ENCODE results near the gene B4GALT3. TPM values are rescaled to one million over a fixed set of nuclear protein-coding genes. Genes with fewer than 3 reads are reported as not detected.
A peak's percentile ranks its signal among the peaks of the same experiment; 100 is the strongest.

Gene B4GALT3
- total and polyA plus RNA-seq, 12 donors, result 21.9 to 38.8 (median 29.8) TPM

DNA sequence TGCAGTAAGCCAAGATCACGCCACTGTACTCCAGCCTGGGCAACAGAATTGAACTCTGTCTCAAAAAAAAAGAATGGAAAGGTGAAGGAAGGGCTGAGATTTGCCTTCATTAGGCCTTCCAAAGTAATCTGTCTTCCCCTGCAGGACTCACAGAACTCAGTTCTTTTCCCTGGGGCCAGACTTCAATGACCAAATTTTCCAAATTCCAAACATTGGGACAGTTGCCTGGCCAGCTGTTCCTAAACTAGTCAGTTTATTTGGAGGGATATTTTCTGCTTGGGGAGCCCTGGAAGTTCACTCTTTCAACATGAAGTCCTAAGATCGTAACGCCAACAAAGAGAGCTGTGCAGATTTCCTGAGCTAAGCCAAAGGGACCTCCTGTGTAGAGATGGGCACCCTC, 39.4 kb downstream of the B4GALT3 start:
- no peaks in the 10 kb centered on the region for H3K27me3 ChIP-seq
- H3K4me3 ChIP-seq, result no peak overlapping the region
- intact Hi-C loops (cut with DNase I), result no loop called here
- no peak for TF ChIP-seq POLR2A (IDR thresholded peaks at IDR 0.05)
- TF ChIP-seq, protein P1, sequence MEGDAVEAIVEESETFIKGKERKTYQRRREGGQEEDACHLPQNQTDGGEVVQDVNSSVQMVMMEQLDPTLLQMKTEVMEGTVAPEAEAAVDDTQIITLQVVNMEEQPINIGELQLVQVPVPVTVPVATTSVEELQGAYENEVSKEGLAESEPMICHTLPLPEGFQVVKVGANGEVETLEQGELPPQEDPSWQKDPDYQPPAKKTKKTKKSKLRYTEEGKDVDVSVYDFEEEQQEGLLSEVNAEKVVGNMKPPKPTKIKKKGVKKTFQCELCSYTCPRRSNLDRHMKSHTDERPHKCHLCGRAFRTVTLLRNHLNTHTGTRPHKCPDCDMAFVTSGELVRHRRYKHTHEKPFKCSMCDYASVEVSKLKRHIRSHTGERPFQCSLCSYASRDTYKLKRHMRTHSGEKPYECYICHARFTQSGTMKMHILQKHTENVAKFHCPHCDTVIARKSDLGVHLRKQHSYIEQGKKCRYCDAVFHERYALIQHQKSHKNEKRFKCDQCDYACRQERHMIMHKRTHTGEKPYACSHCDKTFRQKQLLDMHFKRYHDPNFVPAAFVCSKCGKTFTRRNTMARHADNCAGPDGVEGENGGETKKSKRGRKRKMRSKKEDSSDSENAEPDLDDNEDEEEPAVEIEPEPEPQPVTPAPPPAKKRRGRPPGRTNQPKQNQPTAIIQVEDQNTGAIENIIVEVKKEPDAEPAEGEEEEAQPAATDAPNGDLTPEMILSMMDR (IDR thresholded peaks at IDR 0.05), result no peak
- H3K27ac ChIP-seq, result peak overlapping the region in 1 of 5 donors; percentile 1
- peaks cover 0 to 20% of the 10 kb centered on the region in 2 donors for H3K4me1 ChIP-seq (replicated peaks in 1 of 2)
- 76 to 85% (median 78%) methylated on average over 3 of the region's 3 CpGs for WGBS, 4 donors
- no peaks in the 10 kb centered on the region for H3K36me3 ChIP-seq (replicated peaks in 1 of 2)
- H3K9me3 ChIP-seq (replicated peaks in 1 of 3), result no peaks in the 10 kb centered on the region
- DNase-seq, result no peak

DNA sequence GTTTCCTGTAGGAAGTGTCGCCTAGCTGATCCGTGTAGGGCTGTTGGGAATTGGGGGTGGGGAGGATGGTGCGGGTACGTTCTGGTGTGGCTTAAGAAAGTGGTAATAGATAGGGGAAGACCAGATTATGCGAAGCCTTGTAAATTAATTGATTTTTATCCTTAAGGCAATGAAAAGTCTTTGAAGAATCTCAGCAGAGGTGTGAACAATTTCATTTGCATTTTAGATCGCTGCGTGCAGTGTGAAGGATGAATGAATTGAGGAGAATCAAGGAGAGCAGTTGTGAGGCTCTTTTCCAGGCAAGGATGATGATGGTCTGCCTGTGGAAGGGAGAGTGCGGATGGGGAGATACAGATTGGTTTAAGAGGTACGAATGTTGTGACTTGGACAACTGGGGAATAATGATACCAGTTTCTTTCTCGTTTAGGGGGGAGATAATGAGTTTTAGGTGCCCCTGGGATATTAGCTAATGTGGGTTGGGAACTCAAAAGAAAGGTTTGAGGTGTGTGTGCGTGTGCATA, 44.0 kb downstream of the B4GALT3 start:
- intact Hi-C loops (cut with DNase I), result no loop called here
- no peaks in the 10 kb centered on the region for H3K27me3 ChIP-seq
- peak overlapping the region; percentile 71 to 99 (median 97) for H3K27ac ChIP-seq
- TF ChIP-seq, protein P1 (IDR thresholded peaks at IDR 0.05), result no peak
- no peak for TF ChIP-seq POLR2A (IDR thresholded peaks at IDR 0.05)
- no peaks in the 10 kb centered on the region for H3K9me3 ChIP-seq (replicated peaks in 1 of 3)
- H3K4me3 ChIP-seq, result peak overlapping the region; percentile 7 to 91 (median 76)
- DNase-seq, result no peak
- H3K36me3 ChIP-seq (replicated peaks in 1 of 2), result peaks cover 0 to 17% of the 10 kb centered on the region in 2 donors
- 4 to 5% (median 5%) methylated on average over 11 of the region's 11 CpGs for WGBS, 4 donors
- H3K4me1 ChIP-seq (replicated peaks in 1 of 2), result peaks cover 16 to 49% of the 10 kb centered on the region in 2 donors

GRCh38 chr1:161132410-161133219, 44.7 kb downstream of the B4GALT3 start, which contains the start of gene DEDD:
Gene DEDD (minus strand): TSS chr1:161132667. CDS start chr1:161124462, 8,205 bp downstream.
- intact Hi-C loops (cut with DNase I), result no loop called here
- TF ChIP-seq POLR2A (IDR thresholded peaks at IDR 0.05), result peak in 1 of 2 donors; percentile 64
- TF ChIP-seq, protein P1 (IDR thresholded peaks at IDR 0.05), result peak in 1 of 6 experiments; percentile 4

More at GRCh38 chr1:161132410-161133219, 44.7 kb downstream of the B4GALT3 start, which contains the start of gene DEDD:
- 0 to 1% (median 0%) methylated on average over 24 to 68 of the region's 68 CpGs for WGBS, 4 donors
- Histone ChIP-seq H3K4me3 (peak within 1 kb of the TSS; percentile 37 to 91 (median 76)), H3K4me1 (replicated peaks in 1 of 2) (peaks cover 16 to 49% of the 10 kb centered on the region in 2 donors), H3K27me3 (no peaks in the 10 kb centered on the region), H3K36me3 (replicated peaks in 1 of 2) (peaks cover 0 to 21% of the 10 kb centered on the region in 2 donors), H3K27ac (peak within 1 kb of the TSS; percentile 71 to 99 (median 97)), H3K9me3 (replicated peaks in 1 of 3) (no peaks in the 10 kb centered on the region)
- DNase-seq, result peak; percentile 89 to 98 (median 95)
